Thyroid gland (tissue), 4 donors: ENCODE data around the gene PSME4. TPM values are rescaled to one million over a fixed set of nuclear protein-coding genes. Genes with fewer than 3 reads are reported as not detected.
A peak's percentile ranks its signal among the peaks of the same experiment; 100 is the strongest.

Source experiments
- DNase-seq, 2 donors: peaks; one replicate each; pipeline ENCODE4 v3.0.0-alpha.2; 2019
- H3K27ac ChIP-seq, 3 donors: fragments of 200-600 bp; sonication (generic); 1 replicate in 2 of 3; 2 replicates in 1 of 3; pipeline ENCODE4 v1.5.1; 2016 to 2019; ENCODE audit warnings: mild to moderate bottlenecking in 1 of 3, moderate library complexity in 1 of 3
- H3K27me3 ChIP-seq: fragments of 200-600 bp; sonication (generic); one replicate; pipeline ENCODE4 v1.5.1; 2019
- H3K36me3 ChIP-seq, 2 donors: fragments of 200-600 bp; sonication (generic); one replicate each; pipeline ENCODE4 v1.5.1; 2016 to 2019
- H3K4me1 ChIP-seq, 2 donors: fragments of 200-600 bp; sonication (generic); one replicate each; pipeline ENCODE4 v1.5.1; 2017 to 2019
- H3K4me3 ChIP-seq, 3 donors: fragments of 200-600 bp; sonication (generic); replicated peaks in 1 of 3; 1 replicate in 2 of 3; 2 replicates in 1 of 3; pipeline ENCODE4 v1.5.1; 2016; ENCODE audit warnings: mild to moderate bottlenecking in 1 of 3
- H3K9me3 ChIP-seq: fragments of 200-600 bp; sonication (generic); one replicate; pipeline ENCODE4 v1.5.1; 2017
- CTCF ChIP-seq, 6 experiments: fragments of 200-600 bp in 3 of 6; fragments of 450-650 bp in 3 of 6; sonication (generic) in 3 of 6; IDR thresholded peaks; one replicate each; pipeline ENCODE4 v1.5.1; 2016 to 2019; ENCODE audit warnings: antibody characterized with exemption in 6 of 6, mild to moderate bottlenecking in 2 of 6, inconsistent platforms in 1 of 6, moderate library complexity in 1 of 6
- POLR2A ChIP-seq, 2 donors: fragments of 450-650 bp; IDR thresholded peaks; one replicate each; pipeline ENCODE4 v1.6.1; 2017; ENCODE audit warnings: antibody characterized with exemption in 2 of 2, mild to moderate bottlenecking in 2 of 2, moderate library complexity in 1 of 2
- WGBS, 2 donors: methylation state at CpG; one replicate each; pipeline ENCODE4 v1.1.5; 2017; 5-methylcytosine and 5-hydroxymethylcytosine counted together
- intact Hi-C: fragments of 100-400 bp; cut with DNase I; formaldehyde crosslinking; loops from one replicate; pipeline ENCODE4 v1.15.1; 2023
- total RNA-seq, 4 donors: library from RNA; depleted of rRNA; stranded (reverse); fragments of >200 nt; gene quantifications; one replicate each; pipeline ENCODE4 v1.2.3, GENCODE V29; 2016

Gene PSME4
- 100 to 1,000 TPM in 1 of 4 donors, 10 to 100 TPM in 3; 64.3 to 131 (median 84.4) TPM for total RNA-seq

- 0 to 4% methylated on average over 15 to 22 of the region's 81 CpGs for WGBS, 2 donors
- peak; percentile 94 to 95 for DNase-seq
- Histone ChIP-seq H3K4me1 (peaks cover 23 to 28% of the 10 kb centered on the region in 2 donors), H3K27me3 (no peaks in the 10 kb centered on the region), H3K36me3 (peaks cover 3 to 14% of the 10 kb centered on the region in 2 donors), H3K9me3 (no peaks in the 10 kb centered on the region), H3K27ac (peak within 1 kb of the TSS; percentile 63 to 92 (median 91)), H3K4me3 (peak within 1 kb of the TSS; percentile 64 to 92 (median 70))
- intact Hi-C loops: no loop called here
- TF ChIP-seq CTCF (IDR thresholded peaks at IDR 0.05) (no peak), POLR2A (IDR thresholded peaks at IDR 0.05) (peak; percentile 96 to 99)
Measured at GRCh38 chr2:53970724-53971602, at the start of gene PSME4. TSS of gene PSME4 (minus strand) at chr2:53970993. CDS start at chr2:53970784, 209 bp downstream.

GRCh38 chr2:54015798-54016699, 45.3 kb upstream of the PSME4 start:
- H3K9me3 ChIP-seq: no peaks in the 10 kb centered on the region
- no peak overlapping the region for H3K4me3 ChIP-seq
- H3K36me3 ChIP-seq: no peaks in the 10 kb centered on the region
- peaks cover 24 to 42% of the 10 kb centered on the region in 2 donors for H3K4me1 ChIP-seq
- TF ChIP-seq CTCF (IDR thresholded peaks at IDR 0.05): no peak
- no peak for TF ChIP-seq POLR2A (IDR thresholded peaks at IDR 0.05)
- H3K27ac ChIP-seq: peak overlapping the region; percentile 80 to 86 (median 84)
- peak in 1 of 2 donors; percentile 25 for DNase-seq
- WGBS, 2 donors: 16 to 24% methylated on average over 1 of the region's 1 CpG
- H3K27me3 ChIP-seq: no peaks in the 10 kb centered on the region
- intact Hi-C loops: no loop called here

GRCh38 chr2:54013996-54014395, 43.2 kb upstream of the PSME4 start:
- peak overlapping the region; percentile 37 to 86 (median 84) for H3K27ac ChIP-seq
- H3K4me3 ChIP-seq: no peak overlapping the region

GRCh38 chr2:54012538-54013141, 41.8 kb upstream of the PSME4 start:
- Histone ChIP-seq H3K4me3 (no peak overlapping the region), H3K27ac (peak overlapping the region; percentile 69 to 89 (median 84)), H3K9me3 (no peaks in the 10 kb centered on the region), H3K4me1 (peaks cover 35 to 57% of the 10 kb centered on the region in 2 donors), H3K36me3 (no peaks in the 10 kb centered on the region), H3K27me3 (no peaks in the 10 kb centered on the region)
- peak in 1 of 2 donors; percentile 19 for DNase-seq
- intact Hi-C loops: no loop called here
- 80 to 82% methylated on average over 11 of the region's 11 CpGs for WGBS, 2 donors
- no peak for TF ChIP-seq CTCF (IDR thresholded peaks at IDR 0.05)
- TF ChIP-seq POLR2A (IDR thresholded peaks at IDR 0.05): no peak

More at GRCh38 chr2:54013996-54014395, 43.2 kb upstream of the PSME4 start:
- Histone ChIP-seq H3K36me3 (no peaks in the 10 kb centered on the region), H3K9me3 (no peaks in the 10 kb centered on the region), H3K27me3 (no peaks in the 10 kb centered on the region), H3K4me1 (peaks cover 32 to 52% of the 10 kb centered on the region in 2 donors)
- peak in 1 of 2 donors; percentile 19 for DNase-seq
- TF ChIP-seq CTCF (IDR thresholded peaks at IDR 0.05): no peak
- TF ChIP-seq POLR2A (IDR thresholded peaks at IDR 0.05): no peak
- 54 to 55% methylated on average over 6 of the region's 6 CpGs for WGBS, 2 donors
- intact Hi-C loops: no loop called here
